OCI-LY1 (cell line): ENCODE results near the gene NABP1.

ENCODE experiments used
- EZH2 ChIP-seq: fragments of 200-600 bp; sonication (generic), shearing (Covaris generic); IDR thresholded peaks from 2 replicates; pipeline ENCODE4 v1.8.0; 2017; ENCODE audit warnings: borderline replicate concordance, mixed run types, mild to moderate bottlenecking, antibody characterized with exemption, low read length, moderate library complexity, mixed read lengths
- TF ChIP-seq, protein P1 (sequence below): fragments of 200-600 bp; sonication (generic), shearing (Covaris generic); IDR thresholded peaks from 2 replicates; pipeline ENCODE4 v1.5.1; 2017; ENCODE audit warnings: mild to moderate bottlenecking, antibody characterized with exemption, low read length, moderate library complexity, mixed read lengths

DNA sequence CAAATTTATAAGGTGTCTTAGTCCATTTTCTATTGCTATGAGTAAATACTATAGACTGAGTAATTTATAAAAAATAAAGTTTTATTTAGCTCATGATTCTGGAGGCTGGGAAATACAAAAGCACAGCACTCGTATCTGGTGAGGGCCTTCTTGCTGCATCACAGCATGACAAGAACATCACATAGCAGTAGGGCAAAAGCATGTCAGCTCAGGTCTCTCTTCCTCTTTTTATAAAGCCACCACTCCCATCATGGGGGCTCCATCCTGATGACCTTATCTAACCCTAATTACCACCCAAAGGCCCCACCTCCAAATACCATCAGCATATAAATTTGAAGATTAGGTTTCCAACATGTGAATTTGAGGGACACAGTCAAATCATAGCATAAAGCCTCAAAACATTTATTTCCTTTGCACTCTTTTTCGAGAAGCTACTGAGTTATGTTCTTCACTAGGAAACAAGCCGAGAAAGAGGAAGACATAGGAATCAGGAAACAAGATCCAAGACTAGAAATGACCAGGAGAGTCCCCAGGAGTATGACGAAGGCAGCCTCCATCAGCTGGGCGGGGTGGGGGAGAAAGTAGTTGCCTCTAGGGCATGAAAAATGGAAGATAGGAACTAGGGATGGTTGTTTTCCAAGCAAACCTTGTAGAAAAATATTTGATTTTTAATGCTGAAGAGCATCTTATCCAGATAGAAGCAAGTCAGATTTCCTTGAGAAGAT is 24.1 kb upstream of the NABP1 start:
- TF ChIP-seq, protein P1, sequence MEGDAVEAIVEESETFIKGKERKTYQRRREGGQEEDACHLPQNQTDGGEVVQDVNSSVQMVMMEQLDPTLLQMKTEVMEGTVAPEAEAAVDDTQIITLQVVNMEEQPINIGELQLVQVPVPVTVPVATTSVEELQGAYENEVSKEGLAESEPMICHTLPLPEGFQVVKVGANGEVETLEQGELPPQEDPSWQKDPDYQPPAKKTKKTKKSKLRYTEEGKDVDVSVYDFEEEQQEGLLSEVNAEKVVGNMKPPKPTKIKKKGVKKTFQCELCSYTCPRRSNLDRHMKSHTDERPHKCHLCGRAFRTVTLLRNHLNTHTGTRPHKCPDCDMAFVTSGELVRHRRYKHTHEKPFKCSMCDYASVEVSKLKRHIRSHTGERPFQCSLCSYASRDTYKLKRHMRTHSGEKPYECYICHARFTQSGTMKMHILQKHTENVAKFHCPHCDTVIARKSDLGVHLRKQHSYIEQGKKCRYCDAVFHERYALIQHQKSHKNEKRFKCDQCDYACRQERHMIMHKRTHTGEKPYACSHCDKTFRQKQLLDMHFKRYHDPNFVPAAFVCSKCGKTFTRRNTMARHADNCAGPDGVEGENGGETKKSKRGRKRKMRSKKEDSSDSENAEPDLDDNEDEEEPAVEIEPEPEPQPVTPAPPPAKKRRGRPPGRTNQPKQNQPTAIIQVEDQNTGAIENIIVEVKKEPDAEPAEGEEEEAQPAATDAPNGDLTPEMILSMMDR, result no peak
- no peak for TF ChIP-seq EZH2
